D721Med (cell line): ENCODE data around the gene SYCE3.

Source experiments
- DNase-seq: peaks from one replicate; pipeline ENCODE4 v3.0.0; 2011; ENCODE audit warnings: low spot score; ENCODE audit not compliant: insufficient read length
- FAIRE-seq: peaks from 2 replicates; lab custom pipeline; 2011; peaks lifted over from hg19 to GRCh38; lab: Jason Lieb, UNC
- TF ChIP-seq, protein P1 (sequence below): IDR thresholded peaks from 2 replicates; pipeline ENCODE4 v1.5.1; 2012; ENCODE audit warnings: mild to moderate bottlenecking, control low read depth; ENCODE audit not compliant: insufficient read depth; ENCODE audit errors: missing control alignments

SYCE3 gene

GRCh38 chr22:50505776-50506610 is 56.7 kb downstream of the SYCE3 start:
- no peak for FAIRE-seq
- TF ChIP-seq, protein P1, sequence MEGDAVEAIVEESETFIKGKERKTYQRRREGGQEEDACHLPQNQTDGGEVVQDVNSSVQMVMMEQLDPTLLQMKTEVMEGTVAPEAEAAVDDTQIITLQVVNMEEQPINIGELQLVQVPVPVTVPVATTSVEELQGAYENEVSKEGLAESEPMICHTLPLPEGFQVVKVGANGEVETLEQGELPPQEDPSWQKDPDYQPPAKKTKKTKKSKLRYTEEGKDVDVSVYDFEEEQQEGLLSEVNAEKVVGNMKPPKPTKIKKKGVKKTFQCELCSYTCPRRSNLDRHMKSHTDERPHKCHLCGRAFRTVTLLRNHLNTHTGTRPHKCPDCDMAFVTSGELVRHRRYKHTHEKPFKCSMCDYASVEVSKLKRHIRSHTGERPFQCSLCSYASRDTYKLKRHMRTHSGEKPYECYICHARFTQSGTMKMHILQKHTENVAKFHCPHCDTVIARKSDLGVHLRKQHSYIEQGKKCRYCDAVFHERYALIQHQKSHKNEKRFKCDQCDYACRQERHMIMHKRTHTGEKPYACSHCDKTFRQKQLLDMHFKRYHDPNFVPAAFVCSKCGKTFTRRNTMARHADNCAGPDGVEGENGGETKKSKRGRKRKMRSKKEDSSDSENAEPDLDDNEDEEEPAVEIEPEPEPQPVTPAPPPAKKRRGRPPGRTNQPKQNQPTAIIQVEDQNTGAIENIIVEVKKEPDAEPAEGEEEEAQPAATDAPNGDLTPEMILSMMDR, result no peak
- no peak for DNase-seq

DNA sequence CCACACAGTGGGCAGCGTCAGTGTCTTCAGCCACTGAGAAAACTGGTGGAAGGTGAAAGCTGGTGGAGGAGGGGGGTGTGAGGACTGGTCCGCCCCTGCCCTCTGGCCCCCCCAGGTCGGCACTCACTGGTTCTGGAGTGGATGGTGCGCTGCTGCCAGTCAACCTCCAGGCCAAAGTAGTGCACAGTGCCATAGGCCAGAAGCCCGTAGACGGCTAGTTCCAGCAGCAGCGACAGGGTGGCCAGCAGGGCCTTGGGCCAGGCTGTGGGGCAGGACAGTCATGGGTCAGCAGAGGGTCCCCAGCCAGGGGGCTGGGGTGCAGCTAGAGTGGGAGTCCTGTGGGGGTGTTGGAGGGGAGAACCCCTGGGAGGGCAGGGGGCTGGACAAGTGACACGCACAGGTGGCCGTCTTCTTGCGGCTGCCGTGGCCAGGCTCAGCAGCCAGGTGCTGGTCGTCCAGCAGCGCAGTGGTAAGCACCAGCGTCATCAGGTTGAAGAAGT is 57.4 kb downstream of the SYCE3 start:
- DNase-seq, result no peak
- TF ChIP-seq, protein P1, result no peak
- no peak for FAIRE-seq

DNA sequence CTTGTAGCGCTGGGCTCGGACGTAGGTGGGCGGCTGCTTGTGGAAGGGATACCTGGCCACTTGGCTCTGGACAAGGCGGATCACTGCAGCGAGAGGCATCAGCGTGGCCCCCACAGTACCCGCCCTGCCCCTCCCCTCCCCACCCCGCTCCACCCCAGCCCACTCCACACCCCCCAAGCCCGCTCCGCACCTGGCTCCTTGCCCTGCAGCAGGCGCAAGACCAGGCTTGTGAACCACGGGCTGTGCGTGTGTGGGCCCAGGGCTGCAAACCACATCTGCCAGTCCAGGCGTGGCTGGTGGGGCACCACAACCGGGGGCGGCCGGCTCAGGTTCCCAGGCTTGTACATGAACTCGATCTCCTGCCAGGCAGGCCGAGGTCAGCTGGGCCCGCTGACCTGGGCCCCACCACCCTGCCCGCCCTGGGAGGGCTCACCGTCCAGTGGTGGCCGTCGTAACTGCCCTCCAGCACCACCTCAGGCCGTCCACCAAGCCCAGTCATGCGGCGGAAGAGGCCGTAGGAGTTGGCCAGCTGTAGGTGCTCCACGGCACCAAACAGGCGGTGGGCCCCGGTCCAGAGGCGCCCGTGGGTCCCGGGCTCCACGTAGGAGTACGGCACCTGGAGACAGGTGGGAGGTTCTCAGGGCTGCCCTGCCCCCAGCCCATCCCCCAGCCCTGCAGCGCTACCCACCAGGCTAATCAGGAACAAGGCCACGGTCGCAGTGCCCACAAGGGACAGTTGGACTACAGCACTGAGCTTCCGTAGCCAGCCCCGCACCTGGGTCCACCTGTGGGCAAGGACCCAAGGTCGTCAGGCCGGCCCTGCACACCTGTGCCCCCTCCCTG is 58.1 kb downstream of the SYCE3 start:
- FAIRE-seq (no peak), DNase-seq (no peak)
- TF ChIP-seq, protein P1, result no peak

GRCh38 chr22:50503475-50504145 is 59.1 kb downstream of the SYCE3 start:
- FAIRE-seq, result no peak
- TF ChIP-seq, protein P1, result no peak
- DNase-seq, result no peak

DNA sequence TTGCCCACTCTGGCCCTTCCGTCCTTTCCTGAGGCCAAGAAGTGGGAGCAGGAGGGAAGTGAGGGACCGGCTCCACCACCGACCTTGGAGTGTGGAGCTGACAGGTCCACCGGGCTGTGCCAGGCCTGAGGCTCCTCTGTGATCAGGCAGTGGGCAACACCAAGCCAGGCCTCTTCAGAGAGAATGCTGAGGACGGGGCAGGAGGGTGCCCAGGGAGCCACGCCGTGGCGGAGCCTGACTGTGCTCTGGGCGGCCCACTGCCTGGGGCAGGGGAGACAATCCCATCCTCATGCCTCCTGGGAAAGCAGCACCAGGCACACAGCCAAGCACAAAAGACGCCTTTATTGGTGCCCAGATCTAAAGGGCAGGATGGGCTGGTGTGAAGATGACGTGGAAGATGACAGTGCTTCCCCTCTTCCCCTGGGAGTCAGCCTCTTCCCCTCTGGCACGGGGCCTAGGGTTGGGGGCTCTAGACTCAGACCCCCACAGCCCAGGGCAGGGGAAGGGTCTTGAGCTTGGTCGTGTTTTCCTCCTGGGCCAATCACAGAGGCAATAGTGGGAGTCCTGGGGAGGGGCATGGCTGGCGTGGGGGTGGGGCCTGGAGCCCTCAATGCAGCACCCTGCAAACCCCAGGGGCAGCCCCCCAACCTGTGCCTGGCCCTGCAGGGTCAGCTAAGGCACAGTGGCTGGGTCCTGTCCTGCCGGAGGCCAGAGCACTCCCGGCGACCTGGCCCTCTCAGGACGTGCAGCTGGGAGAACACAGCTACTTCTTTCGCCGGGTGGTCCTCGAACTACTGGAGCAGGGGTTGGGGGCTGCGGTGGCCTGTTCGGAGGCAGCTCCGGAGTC is 59.9 kb downstream of the SYCE3 start:
- no peak for FAIRE-seq
- TF ChIP-seq, protein P1, result no peak
- DNase-seq, result no peak

DNA sequence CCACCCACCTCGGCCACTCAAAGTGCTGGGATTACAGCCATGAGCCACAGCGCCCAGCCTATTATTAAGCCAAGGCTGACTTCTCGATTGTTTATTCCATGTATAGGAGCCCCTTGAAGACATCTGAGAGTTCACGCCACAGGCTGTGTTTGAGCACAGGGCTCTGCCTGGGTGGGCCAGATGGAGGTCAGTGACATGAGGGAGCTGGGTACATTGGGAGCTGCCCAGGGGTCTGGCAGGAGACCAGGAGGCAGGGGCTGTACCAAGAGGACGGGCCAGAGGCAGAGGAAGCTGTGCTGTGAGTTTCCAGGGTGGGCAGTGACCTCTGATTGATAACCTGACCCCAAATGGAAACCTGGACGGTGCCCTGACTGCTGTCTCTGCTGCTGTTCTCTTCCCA is 60.6 kb downstream of the SYCE3 start:
- TF ChIP-seq, protein P1, result no peak
- FAIRE-seq, result no peak

More for the DNA sequence above, 60.6 kb downstream of the SYCE3 start:
- DNase-seq, result no peak
